Psoas muscle (tissue), 8 donors: ENCODE data around the gene KREMEN2. TPM values are rescaled to one million over a fixed set of nuclear protein-coding genes. Genes with fewer than 3 reads are reported as not detected.
"Not testable (repeated sequence)": the region's sequence is repeated elsewhere in the genome, so short reads cannot be mapped to it uniquely, and the experiment has no call there.

Experiments used
- ATAC-seq, 4 donors: fragments of 200-7000 bp; cut with Tn5 transposase; one replicate each; pipeline ENCODE4 v1.9.1; 2020; ENCODE audit warnings: moderate library complexity in 3 of 4, mild to moderate bottlenecking in 2 of 4
- DNase-seq, 2 donors: peaks; one replicate each; pipeline ENCODE4 v3.0.0-alpha.2; 2020
- H3K27ac ChIP-seq: fragments of 200-600 bp; one replicate; pipeline ENCODE4 v1.8.0; 2022
- H3K27me3 ChIP-seq, 3 donors: fragments of 200-600 bp in 1 of 3; one replicate each; pipeline versions ENCODE4 v1.6.1 to v1.8.0; 2013 to 2022; ENCODE audit warnings: low read length in 2 of 3, mild to moderate bottlenecking in 2 of 3, moderate library complexity in 1 of 3; ENCODE audit not compliant: insufficient read depth in 3 of 3
- H3K36me3 ChIP-seq, 2 donors: fragments of 200-600 bp in 1 of 2; one replicate each; pipeline versions ENCODE4 v1.6.1 to v1.8.0; 2013 to 2022; ENCODE audit warnings: low read depth in 1 of 2, mild to moderate bottlenecking in 1 of 2, moderate library complexity in 1 of 2; ENCODE audit not compliant: insufficient read depth in 1 of 2
- H3K4me1 ChIP-seq: fragments of 200-600 bp; one replicate; pipeline ENCODE4 v1.8.0; 2022
- H3K4me3 ChIP-seq: fragments of 200-600 bp; one replicate; pipeline ENCODE4 v1.8.0; 2022; ENCODE audit warnings: mild to moderate bottlenecking
- H3K9me3 ChIP-seq: fragments of 200-600 bp; one replicate; pipeline ENCODE4 v1.8.0; 2022
- CTCF ChIP-seq: fragments of 200-600 bp; IDR thresholded peaks from one replicate; pipeline ENCODE4 v1.8.0; 2022; ENCODE audit warnings: antibody characterized with exemption
- WGBS, 3 donors: extraction: QIAGEN DNeasy Blood & Tissue Kit; methylation state at CpG; one replicate each; pipeline versions ENCODE4 v1.1.6 to v1.1.7; 2013; 5-methylcytosine and 5-hydroxymethylcytosine counted together
- intact Hi-C, 2 donors: fragments of 100-400 bp; cut with DNase I; formaldehyde crosslinking; loops; one replicate each; pipeline versions ENCODE4 v1.11.0 to v1.14.2; 2022
- polyA plus RNA-seq, 3 donors: library from polyadenylated mRNA; stranded (reverse); fragments of 200-250 nt; gene quantifications; one replicate each; pipeline ENCODE4 v1.2.3, GENCODE V29; 2013
- total RNA-seq, 4 donors: library from RNA; stranded (reverse); fragmentation: NEBNext Ultra II Directional in 2 of 4; extraction: Animal tissue kit (Norgen Biotek cat#: 25700) in 2 of 4; gene quantifications; one replicate each; pipeline versions ENCODE4 v1.2.1 to v1.2.4, GENCODE V29; 2021 to 2023
- donor health status: healthy with polysubstance abuse.
- donor health status: DM: no; HTN: no; CAD: no; lungs with moderate emphysema.
- donor health status: Bipolar disorder and iron deficiency.
- donor health status: healthy.
- donor health status: DM: yes; HTN: yes; CAD: no.
- donor health status: DM: no; HTN: no; CAD: no.
- donor health status: DM: no; HTN: no; CAD: no.
- donor health status: DM: yes; HTN: yes; CAD: no.

The KREMEN2 gene
- total and polyA plus RNA-seq, 7 donors, result 0.01 to 0.04 TPM; not detected in 5

- H3K9me3 ChIP-seq, result no peaks in the 10 kb centered on the region
- intact Hi-C loops, result no loop called here
- 5 to 9% (median 6%) methylated on average over 19 of the region's 19 CpGs for WGBS, 3 donors
Measured at GRCh38 chr16:2927010-2927646, 36.9 kb upstream of the KREMEN2 start.

GRCh38 chr16:2928151-2928550 lies 35.9 kb upstream of the KREMEN2 start:
- H3K27me3 ChIP-seq, DNase-seq, H3K4me1 ChIP-seq, H3K4me3 ChIP-seq, H3K27ac ChIP-seq, intact Hi-C loops, ATAC-seq, H3K9me3 ChIP-seq: not testable (repeated sequence)
- peaks cover 0 to 48% of the 10 kb centered on the region in 2 donors for H3K36me3 ChIP-seq
- WGBS, 3 donors, result 77 to 84% (median 78%) methylated on average over 4 of the region's 4 CpGs

More at GRCh38 chr16:2927010-2927646, 36.9 kb upstream of the KREMEN2 start:
- ATAC-seq, result peak; percentile 90 to 97 (median 94)
- peak; percentile 98 for TF ChIP-seq CTCF
- Histone ChIP-seq H3K27ac (no peak overlapping the region), H3K27me3 (no peaks in the 10 kb centered on the region), H3K36me3 (peaks cover 0 to 47% of the 10 kb centered on the region in 2 donors), H3K4me1 (peaks cover 6% of the 10 kb centered on the region), H3K4me3 (peak overlapping the region; percentile 36)
- DNase-seq, result peak; percentile 84 to 91

GRCh38 chr16:2928796-2929195 lies 35.3 kb upstream of the KREMEN2 start:
- intact Hi-C loops, result no loop called here
- DNase-seq, result no peak
- 72 to 91% (median 83%) methylated on average over 11 of the region's 11 CpGs for WGBS, 3 donors
- Histone ChIP-seq H3K36me3 (peaks cover 0 to 50% of the 10 kb centered on the region in 2 donors), H3K27ac (no peak overlapping the region), H3K27me3 (no peaks in the 10 kb centered on the region), H3K9me3 (no peaks in the 10 kb centered on the region), H3K4me1 (peaks cover 6% of the 10 kb centered on the region), H3K4me3 (no peak overlapping the region)
- no peak for ATAC-seq
- no peak for TF ChIP-seq CTCF

- H3K4me1 ChIP-seq, result peaks cover 6% of the 10 kb centered on the region
- no peaks in the 10 kb centered on the region for H3K9me3 ChIP-seq
- TF ChIP-seq CTCF, result no peak
- no peak for ATAC-seq
- H3K27me3 ChIP-seq, result no peaks in the 10 kb centered on the region
- no peak overlapping the region for H3K4me3 ChIP-seq
- WGBS, 3 donors, result 89 to 94% (median 94%) methylated on average over 14 of the region's 14 CpGs
- intact Hi-C loops, result no loop called here
- peaks cover 0 to 58% of the 10 kb centered on the region in 2 donors for H3K36me3 ChIP-seq
- no peak for DNase-seq
- no peak overlapping the region for H3K27ac ChIP-seq
Measured at GRCh38 chr16:2929693-2930092, 34.4 kb upstream of the KREMEN2 start.

DNA sequence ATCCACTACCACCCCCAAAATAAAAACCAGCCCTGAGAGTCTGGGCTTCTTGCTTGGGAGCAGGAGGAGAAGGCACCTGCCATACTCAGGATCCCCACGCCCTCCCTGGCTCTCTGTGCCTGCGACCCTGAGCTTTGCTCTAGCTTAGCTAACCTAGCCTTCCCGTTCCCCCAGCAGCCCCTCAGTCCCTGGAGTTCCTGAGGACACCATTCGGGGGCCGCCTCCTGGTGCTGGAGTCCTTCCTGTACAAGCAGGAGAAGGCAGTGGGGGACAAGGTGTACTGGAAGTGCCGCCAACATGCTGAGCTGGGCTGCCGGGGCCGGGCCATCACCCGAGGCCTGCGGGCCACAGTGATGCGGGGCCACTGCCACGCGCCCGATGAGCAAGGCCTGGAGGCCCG lies 33.8 kb upstream of the KREMEN2 start:
- Histone ChIP-seq H3K9me3 (no peaks in the 10 kb centered on the region), H3K4me3 (no peak overlapping the region), H3K4me1 (peaks cover 6% of the 10 kb centered on the region), H3K27ac (no peak overlapping the region), H3K27me3 (no peaks in the 10 kb centered on the region), H3K36me3 (peaks cover 0 to 58% of the 10 kb centered on the region in 2 donors)
- DNase-seq (no peak), ATAC-seq (no peak)
- intact Hi-C loops, result no loop called here
- no peak for TF ChIP-seq CTCF
- 90 to 93% (median 93%) methylated on average over 15 of the region's 15 CpGs for WGBS, 3 donors

DNA sequence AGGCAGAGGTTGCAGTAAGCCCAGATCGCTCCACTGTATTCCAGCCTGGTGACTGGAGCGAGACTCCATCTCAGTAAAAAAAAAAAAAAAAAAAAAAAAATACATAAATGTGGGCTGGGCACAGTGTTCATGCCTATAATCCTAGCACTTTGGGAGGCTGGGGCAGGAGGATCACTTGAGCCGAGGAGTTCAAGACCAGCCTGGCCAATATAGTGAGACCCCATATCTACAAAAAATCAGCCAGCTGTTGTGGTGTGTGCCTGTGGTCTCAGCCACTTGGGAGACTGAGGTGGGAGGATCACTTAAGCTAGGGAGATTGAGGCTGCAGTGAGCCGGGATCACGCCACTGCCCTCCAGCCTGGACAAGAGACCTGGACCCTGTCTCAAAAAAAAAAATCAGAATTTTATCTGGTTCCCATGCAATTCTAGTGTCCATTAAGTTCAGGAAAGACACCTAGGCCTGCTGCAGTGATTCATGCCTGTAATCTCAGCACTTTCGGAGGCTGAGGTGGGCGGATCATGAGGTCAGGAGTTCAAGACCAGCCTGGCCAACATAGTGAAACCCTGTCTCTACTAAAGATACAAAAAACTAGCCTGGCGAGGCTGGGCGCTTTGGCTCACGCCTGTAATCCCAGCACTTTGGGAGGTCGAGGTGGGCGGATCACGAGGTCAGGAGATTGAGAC lies 32.7 kb upstream of the KREMEN2 start:
- H3K27me3 ChIP-seq, H3K4me3 ChIP-seq, H3K9me3 ChIP-seq, ATAC-seq, H3K4me1 ChIP-seq, intact Hi-C loops, H3K27ac ChIP-seq, DNase-seq: not testable (repeated sequence)
- WGBS, 3 donors, result 90 to 93% (median 93%) methylated on average over 13 of the region's 13 CpGs
- H3K36me3 ChIP-seq, result peaks cover 0 to 68% of the 10 kb centered on the region in 2 donors
